HG02571 (cell line): ENCODE measurements around the gene RAB17.

Source experiments
- ATAC-seq: cut with Tn5 transposase; IDR thresholded peaks from one replicate; pipeline ENCODE4 v1.9.1; 2021; ENCODE audit warnings: mild to moderate bottlenecking, moderate library complexity; ENCODE audit not compliant: unreplicated experiment

RAB17 gene

DNA sequence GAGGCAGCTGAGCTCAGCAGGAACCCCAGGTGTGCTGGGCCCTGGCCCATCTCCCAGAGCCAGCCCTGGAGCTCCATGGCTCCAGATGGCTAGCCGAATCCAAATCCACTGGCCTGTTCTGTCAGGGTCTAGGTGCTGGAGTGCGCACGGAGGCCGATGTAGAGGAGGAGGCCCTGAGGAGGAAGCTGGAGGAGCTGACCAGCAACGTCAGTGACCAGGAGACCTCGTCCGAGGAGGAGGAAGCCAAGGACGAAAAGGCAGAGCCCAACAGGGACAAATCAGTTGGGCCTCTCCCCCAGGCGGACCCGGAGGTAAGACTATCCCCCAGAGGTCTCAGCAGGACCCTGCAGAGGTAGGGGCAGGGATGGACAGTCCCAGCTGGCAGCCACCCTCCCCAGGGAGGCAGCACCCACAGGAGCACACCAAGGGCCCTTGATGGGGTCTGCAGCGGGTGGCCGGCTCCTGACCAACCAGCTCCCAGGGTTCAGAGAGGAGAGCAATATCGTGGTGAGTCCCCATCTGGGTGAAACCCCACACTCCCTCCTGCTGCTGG, 50.2 kb downstream of the RAB17 start:
- ATAC-seq: no peak

DNA sequence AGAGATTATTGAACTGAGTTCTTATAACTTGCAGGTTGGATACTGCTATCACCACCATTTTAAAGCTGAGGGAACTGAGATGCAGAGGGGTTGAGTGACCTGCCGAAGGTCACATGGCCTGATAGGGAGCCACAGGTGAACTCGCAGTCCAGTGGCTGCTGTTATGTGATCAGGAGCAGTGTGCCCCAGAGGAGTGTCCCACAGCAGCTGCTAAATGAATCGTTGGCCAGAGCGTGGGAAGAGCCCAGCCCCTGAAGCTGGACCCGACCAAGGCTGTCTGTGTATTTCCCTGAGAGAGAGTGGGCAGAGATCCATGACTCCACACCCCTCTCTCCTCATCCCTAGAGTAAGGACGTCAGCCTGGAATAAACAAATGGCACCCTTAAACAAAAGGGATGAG, 50.9 kb downstream of the RAB17 start:
- ATAC-seq: no peak

DNA sequence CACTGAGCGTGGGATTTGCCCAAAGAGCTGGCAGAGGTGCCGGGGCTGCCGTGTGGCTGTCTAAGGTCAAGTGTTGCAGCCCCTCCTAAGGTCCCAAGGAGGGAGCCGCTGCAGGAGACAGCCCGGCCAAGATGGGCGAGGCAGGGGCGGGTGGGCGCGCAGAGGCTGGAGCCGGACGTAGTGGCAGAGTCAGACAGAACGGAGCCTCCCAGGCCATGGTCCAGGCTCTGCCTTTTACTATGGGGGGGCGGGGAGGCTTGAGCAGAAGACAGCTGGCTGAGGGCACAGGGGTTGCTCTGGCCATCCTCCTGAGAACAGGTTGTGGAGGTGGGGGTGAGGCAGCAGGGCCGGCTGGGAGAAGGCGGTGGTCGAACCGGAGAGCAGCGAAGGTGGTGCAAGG, 51.6 kb downstream of the RAB17 start:
- no peak for ATAC-seq

DNA sequence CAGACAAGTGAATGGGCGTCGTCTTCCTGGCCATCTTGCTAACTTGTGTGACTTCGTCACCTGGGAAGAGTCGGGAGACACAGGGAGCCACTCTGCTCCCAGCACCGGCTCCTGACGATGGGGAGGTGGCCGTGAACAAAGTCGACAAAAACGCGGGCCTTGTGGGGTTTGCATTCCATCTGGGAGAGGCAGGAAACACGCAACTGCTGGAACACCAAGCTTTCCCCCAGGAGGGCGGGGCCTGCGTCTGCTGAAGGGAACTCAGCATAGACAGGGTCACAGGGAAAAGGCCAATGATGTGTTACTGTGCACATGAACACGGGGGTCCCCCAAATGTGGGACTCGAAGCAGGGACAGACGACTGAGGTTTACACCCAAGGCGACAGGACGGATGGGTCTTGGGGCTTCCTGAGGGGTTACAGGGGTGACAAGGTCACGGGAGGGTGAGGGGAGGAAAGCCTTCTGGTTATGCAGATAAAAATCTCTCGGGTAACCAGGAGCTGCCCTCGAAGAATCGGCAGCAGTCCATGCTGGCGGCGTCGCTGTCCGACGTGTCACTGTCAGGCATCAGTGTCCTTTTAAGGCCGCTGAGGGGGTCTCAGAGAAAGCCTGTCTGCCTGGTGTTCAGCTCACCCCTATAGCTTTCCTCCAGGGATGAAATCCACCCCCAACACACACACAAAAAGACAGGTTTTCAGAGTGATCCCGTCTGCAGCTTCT, 52.4 kb downstream of the RAB17 start:
- ATAC-seq: no peak

GRCh38 chr2:237536617-237537016, 53.9 kb downstream of the RAB17 start:
- ATAC-seq: no peak

DNA sequence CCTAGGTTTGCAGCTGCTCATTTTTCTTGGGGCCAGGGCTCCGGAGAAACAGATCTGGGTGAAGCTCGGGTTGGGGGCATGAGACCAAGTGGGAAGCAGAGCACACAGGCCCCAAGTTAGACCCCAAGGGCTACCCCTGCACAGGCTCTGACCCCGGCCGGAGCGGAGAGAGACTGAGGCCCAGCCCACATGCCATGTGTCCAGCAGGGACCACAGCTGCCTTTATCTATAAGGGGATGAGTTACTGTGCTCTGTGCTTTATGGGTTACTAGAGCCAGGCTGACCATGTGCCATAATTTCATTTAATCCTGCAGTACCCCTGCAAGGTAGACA, 54.5 kb downstream of the RAB17 start:
- no peak for ATAC-seq

- no peak for ATAC-seq
Measured at GRCh38 chr2:237535385-237536082, 55.0 kb downstream of the RAB17 start.

DNA sequence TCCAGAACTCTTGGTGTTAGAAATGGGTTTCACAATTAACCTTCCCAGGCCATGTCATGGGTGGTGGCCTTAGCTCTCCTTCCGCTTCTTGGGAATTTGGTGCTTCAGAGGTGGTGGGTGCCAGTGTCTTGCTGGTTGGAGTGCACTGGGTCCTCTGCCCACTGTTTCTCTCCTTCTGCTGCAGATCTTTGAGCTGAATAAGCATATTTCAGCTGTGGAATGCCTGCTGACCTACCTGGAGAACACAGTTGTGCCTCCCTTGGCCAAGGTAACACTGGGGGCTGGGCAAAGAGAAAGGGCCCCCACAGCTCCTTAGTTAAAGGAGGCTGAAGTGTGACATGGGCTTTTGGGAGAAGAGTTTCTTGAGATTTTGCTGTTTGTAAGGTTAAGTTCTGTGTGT, 56.2 kb downstream of the RAB17 start:
- ATAC-seq: no peak

DNA sequence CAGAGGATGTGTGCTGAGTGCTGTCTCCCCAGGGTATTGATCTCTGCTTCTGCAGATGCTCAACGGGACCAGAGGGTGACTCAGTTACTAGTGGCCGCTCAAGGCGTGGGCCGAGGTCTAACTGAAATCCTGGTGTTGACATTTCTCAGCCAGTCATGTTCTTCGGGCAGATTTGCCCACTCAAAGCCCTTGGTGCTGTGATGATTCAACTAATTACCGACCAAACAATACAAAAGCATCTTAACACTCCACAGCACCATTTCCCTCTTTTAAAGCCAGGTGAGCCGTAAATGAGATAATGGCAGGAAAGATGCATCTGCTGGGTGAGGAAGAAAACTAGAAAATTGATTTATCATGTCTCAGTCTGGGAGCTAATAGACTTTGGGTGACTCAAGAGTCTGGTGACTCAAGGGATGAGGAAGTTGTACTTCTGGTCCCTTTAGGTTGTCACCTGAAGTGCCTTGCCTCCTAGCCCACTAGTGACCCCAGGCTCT, 56.8 kb downstream of the RAB17 start:
- no peak for ATAC-seq

DNA sequence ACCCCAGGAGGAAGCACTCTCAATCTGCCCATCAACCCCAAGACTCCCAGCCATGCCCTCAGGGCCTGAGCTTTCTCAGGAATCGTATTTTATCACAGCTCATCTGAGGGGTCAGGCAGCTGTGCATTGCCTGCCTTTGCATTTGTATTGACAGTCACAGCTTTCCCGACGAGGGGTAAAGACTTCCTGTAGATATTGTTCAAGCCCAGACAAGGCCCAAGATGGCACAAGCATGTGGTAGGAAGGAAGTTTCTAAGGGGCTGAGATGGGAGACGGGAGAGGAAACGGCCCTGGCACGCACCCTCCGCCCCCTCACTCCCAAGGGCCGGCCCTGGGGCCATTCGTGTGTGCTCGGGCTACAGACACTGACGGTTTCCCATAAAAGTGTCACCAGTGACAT, 58.4 kb downstream of the RAB17 start:
- ATAC-seq: no peak

DNA sequence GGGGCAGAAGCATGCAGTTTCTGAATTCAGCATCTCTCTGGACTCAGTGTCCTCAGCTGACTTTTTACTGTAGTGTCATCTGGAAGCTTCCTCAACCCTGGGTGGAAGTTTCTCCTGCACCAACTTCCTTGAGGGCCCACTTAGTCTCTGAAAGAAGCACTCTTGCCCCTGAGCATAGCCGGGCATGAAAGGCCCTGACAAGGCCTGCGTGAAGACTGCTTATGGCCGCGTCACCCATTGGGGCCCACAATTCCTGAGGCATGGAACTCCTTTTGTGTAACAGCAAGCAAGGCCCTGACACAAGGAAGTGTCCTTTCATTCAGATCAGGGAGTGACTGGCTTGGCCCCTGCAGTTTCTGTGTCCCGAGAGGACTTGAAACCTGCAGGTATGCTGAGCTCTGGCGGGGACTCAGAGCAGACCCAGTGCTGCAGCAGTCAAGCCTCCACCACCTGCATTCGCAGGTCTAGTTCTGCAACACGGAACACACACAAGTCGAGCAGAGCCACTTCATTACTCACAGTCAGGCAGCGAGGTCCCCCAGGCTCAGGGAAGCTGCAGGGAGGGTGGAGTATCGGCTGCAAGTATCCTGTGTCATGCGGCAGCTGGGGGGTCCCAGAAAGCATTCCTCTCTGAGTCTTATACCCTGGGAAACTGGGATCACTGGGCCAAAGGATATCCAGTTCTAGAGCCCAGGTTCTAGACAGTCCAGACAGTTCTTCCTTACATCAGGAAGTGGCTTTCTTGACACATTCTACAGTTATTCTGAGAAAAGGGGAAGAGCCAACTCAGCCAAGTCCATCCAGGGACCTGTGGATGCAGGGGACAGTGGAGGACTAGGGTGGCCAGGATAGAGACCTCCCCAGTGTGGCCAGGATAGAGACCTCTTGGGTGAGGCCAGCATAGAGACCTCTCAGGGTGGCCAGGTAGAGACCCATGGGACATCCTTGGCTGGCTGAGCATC, 59.8 kb downstream of the RAB17 start:
- ATAC-seq: peak; percentile 64

GRCh38 chr2:237529452-237530402, 60.8 kb downstream of the RAB17 start:
- ATAC-seq: peak; percentile 48

DNA sequence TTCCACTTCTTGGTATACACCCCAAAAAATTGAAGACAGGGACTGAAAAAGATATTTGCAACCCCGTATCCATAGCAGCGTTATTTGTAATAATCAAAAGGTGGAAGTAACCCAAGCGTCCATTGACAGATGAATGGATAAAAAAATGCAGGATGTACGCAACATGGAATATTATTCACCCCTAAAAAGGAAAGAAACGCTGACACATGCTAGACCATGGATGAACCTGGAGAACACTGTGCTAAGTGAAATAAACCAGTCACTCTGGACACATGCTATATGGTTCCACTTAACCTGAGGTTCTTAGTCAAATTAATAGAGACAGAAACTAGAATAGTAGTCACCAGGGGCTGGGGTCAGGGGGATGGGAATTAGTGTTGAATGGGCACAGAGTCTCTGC, 62.8 kb downstream of the RAB17 start:
- ATAC-seq: no peak

DNA sequence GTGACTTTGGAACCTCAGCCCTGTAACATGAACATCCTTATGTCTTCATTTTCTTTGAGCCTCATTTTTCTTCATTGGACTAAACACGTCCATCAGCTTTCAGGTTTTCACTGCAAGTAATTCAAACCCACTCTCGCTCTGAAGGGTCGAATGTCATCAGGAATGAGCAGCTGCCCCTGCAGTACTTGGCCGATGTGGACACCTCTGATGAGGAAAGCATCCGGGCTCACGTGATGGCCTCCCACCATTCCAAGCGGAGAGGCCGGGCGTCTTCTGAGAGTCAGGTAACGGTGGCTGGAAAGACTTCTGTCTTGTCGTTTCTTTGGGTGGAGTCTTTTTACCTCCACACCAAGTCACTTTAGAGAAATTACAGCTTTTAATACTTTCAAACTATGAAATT, 63.3 kb downstream of the RAB17 start:
- no peak for ATAC-seq

DNA sequence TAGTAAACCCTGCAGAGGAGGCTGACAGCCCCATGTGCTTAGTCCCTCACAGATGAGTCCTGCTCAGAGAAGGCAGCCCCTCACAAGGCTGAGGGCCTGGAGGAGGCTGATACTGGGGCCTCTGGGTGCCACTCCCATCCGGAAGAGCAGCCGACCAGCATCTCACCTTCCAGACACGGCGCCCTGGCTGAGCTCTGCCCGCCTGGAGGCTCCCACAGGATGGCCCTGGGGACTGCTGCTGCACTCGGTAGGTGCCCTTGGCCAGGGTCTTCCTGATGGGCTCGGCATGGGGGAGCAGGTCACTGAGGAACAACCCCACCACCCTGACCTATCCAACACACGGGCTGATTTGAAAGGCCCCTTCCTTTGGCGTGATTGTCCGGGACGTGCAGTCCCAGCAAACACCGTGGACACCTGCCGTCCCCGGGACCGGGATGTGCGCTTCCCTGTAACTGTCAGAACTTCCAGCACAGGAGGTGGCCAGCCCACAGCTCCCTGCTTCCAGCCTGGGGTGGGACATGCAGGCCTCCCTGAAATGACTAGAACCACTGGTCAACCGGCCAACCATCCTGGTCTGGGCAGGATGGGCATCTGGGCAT, 64.9 kb downstream of the RAB17 start:
- no peak for ATAC-seq

GRCh38 chr2:237524631-237525030, 65.9 kb downstream of the RAB17 start:
- ATAC-seq: no peak
